Measurements from ENCODE around the gene NPM1.
"Not testable (repeated sequence)": the region's sequence is repeated elsewhere in the genome, so short reads cannot be mapped to it uniquely, and the experiment has no call there.

Gene NPM1

GRCh38 chr5:171369056-171369455 lies 18.6 kb upstream of the NPM1 start (continued):
- no peak for TF ChIP-seq ZNF76 (tag by site-specific recombination; IDR thresholded peaks at IDR 0.05; ENCODE audit: borderline replicate concordance, low read depth)
- TF ChIP-seq ZBTB6 (tag by site-specific recombination; IDR thresholded peaks at IDR 0.05), result no peak
- TF ChIP-seq HOXA7 (CRISPR knock-in tag; IDR thresholded peaks at IDR 0.05; ENCODE audit: borderline replicate concordance), result no peak

- no peaks in the 10 kb centered on the region for H3K36me3 ChIP-seq (ENCODE audit: control insufficient read depth in 2 of 2, insufficient read depth in 1 of 2, low read length in 2 of 2)
- no peak overlapping the region for H3K27ac ChIP-seq (ENCODE audit: extremely low read depth, low read depth, low read length)
- no peak for TF ChIP-seq ZNF175 (tag by site-specific recombination; IDR thresholded peaks at IDR 0.05)
- no peak for TF ChIP-seq ZNF701 (tag by site-specific recombination; IDR thresholded peaks at IDR 0.05)
- no peak for TF ChIP-seq ZSCAN4 (tag by site-specific recombination; IDR thresholded peaks at IDR 0.05)
- no peak for TF ChIP-seq ZBTB20 (tag by site-specific recombination; IDR thresholded peaks at IDR 0.05)
- no peak for TF ChIP-seq ZNF311 (tag by site-specific recombination; IDR thresholded peaks at IDR 0.05; ENCODE audit: borderline replicate concordance)
- TF ChIP-seq ZNF488 (tag by site-specific recombination; IDR thresholded peaks at IDR 0.05), result no peak
- no peak for TF ChIP-seq GLIS2 (tag by site-specific recombination; IDR thresholded peaks at IDR 0.05)
- no peak for TF ChIP-seq ZNF670 (tag by site-specific recombination; IDR thresholded peaks at IDR 0.05; ENCODE audit: low read depth)
- TF ChIP-seq YY1 (tag by site-specific recombination; IDR thresholded peaks at IDR 0.05), result no peak
- TF ChIP-seq ZNF548 (tag by site-specific recombination; IDR thresholded peaks at IDR 0.05), result no peak
- TF ChIP-seq ZNF48 (tag by site-specific recombination; IDR thresholded peaks at IDR 0.05), result no peak
- TF ChIP-seq ZBTB21 (tag by site-specific recombination; IDR thresholded peaks at IDR 0.05), result no peak
- TF ChIP-seq YY2 (tag by site-specific recombination; IDR thresholded peaks at IDR 0.05), result no peak
- ChIA-PET POLR2A (no interaction called here), CTCF (interaction anchor here (0.6 to 1.0 kb wide), 3 partner anchors 13 to 265 kb away, joined by 3 read pairs; no protein-coding TSS in a partner anchor)
- no peak overlapping the region for H3K4me3 ChIP-seq (ENCODE audit: low read depth, low read length)
- no peaks in the 10 kb centered on the region for H3K4me1 ChIP-seq (ENCODE audit: control insufficient read depth, insufficient read depth, low read length)
- no peaks in the 10 kb centered on the region for H3K9me3 ChIP-seq (ENCODE audit: control insufficient read depth, insufficient read depth, low read depth, low read length)
These were observed 17.8 kb upstream of the NPM1 start for GRCh38 chr5:171369898-171370297.

GRCh38 chr5:171370881-171371280 lies 16.8 kb upstream of the NPM1 start:
- POLR2A ChIA-PET; H3K4me3 ChIP-seq (ENCODE audit: low read depth, low read length); H3K27ac ChIP-seq (ENCODE audit: extremely low read depth, low read depth, low read length); H3K36me3 ChIP-seq (ENCODE audit: control insufficient read depth in 2 of 2, insufficient read depth in 1 of 2, low read length in 2 of 2); H3K9me3 ChIP-seq (ENCODE audit: control insufficient read depth, insufficient read depth, low read depth, low read length); H3K4me1 ChIP-seq (ENCODE audit: control insufficient read depth, insufficient read depth, low read length): not testable (repeated sequence)
- CTCF ChIA-PET, result interaction anchor here (0.6 to 1.0 kb wide), 4 partner anchors 13 to 375 kb away, joined by 3 to 4 read pairs (median 4); no protein-coding TSS in a partner anchor
- TF ChIP-seq ZNF654 (tag by site-specific recombination; IDR thresholded peaks at IDR 0.05; ENCODE audit: low read depth), result peak; percentile 44
- 0 out of 2 replicates have a peak, but pooled peaks have one; percentile 20 for TF ChIP-seq ZBTB17 (tag by site-specific recombination; IDR thresholded peaks at IDR 0.05)
- 0 out of 2 replicates have a peak, but pooled peaks have one; percentile 1 for TF ChIP-seq ZNF121 (tag by site-specific recombination; IDR thresholded peaks at IDR 0.05)

- Histone ChIP-seq H3K4me3 (ENCODE audit: low read depth, low read length) (no peak overlapping the region), H3K4me1 (ENCODE audit: control insufficient read depth, insufficient read depth, low read length) (no peaks in the 10 kb centered on the region), H3K27ac (ENCODE audit: extremely low read depth, low read depth, low read length) (no peak overlapping the region), H3K9me3 (ENCODE audit: control insufficient read depth, insufficient read depth, low read depth, low read length) (no peaks in the 10 kb centered on the region), H3K36me3 (ENCODE audit: control insufficient read depth in 2 of 2, insufficient read depth in 1 of 2, low read length in 2 of 2) (no peaks in the 10 kb centered on the region)
- TF ChIP-seq TSHZ1 (tag by site-specific recombination; IDR thresholded peaks at IDR 0.05; ENCODE audit: borderline replicate concordance) (no peak), ZNF114 (tag by site-specific recombination; IDR thresholded peaks at IDR 0.05) (no peak)
- ChIA-PET CTCF (no interaction called here), POLR2A (no interaction called here)
These were observed 16.3 kb upstream of the NPM1 start for GRCh38 chr5:171371326-171371725.
